ENCODE measurements around the gene PELO. TPM values are rescaled to one million over a fixed set of nuclear protein-coding genes. Genes with fewer than 3 reads are reported as not detected.

Gene PELO
- total RNA-seq, 1 donor from 2014 or later = 82.4 TPM

GRCh38 chr5:52789851-52790250 is 2.1 kb downstream of the PELO start:
- peak overlapping the region; percentile 96 for H3K4me3 Mint-ChIP-seq (ENCODE audit: unreplicated experiment)
- H3K4me1 Mint-ChIP-seq (ENCODE audit: unreplicated experiment) = peaks cover 74% of the 10 kb centered on the region
- H3K9me3 Mint-ChIP-seq (ENCODE audit: unreplicated experiment) = no peaks in the 10 kb centered on the region
- DNase-seq (ENCODE audit: extremely low spot score, unreplicated experiment) = no peak
- H3K27ac Mint-ChIP-seq (ENCODE audit: unreplicated experiment) = peak overlapping the region; percentile 86
- H3K36me3 Mint-ChIP-seq (ENCODE audit: unreplicated experiment) = peaks cover 18% of the 10 kb centered on the region
- no peak for TF ChIP-seq CTCF (IDR thresholded peaks at IDR 0.05)
- H3K27me3 Mint-ChIP-seq (ENCODE audit: unreplicated experiment) = no peaks in the 10 kb centered on the region

- Mint-ChIP-seq H3K4me3 (ENCODE audit: unreplicated experiment) (peak overlapping the region; percentile 96), H3K27me3 (ENCODE audit: unreplicated experiment) (no peaks in the 10 kb centered on the region), H3K27ac (ENCODE audit: unreplicated experiment) (peak overlapping the region; percentile 86), H3K9me3 (ENCODE audit: unreplicated experiment) (no peaks in the 10 kb centered on the region), H3K4me1 (ENCODE audit: unreplicated experiment) (peaks cover 77% of the 10 kb centered on the region), H3K36me3 (ENCODE audit: unreplicated experiment) (peaks cover 18% of the 10 kb centered on the region)
- no peak for TF ChIP-seq CTCF (IDR thresholded peaks at IDR 0.05)
- no peak for DNase-seq (ENCODE audit: extremely low spot score, unreplicated experiment)
Measured at GRCh38 chr5:52791366-52791765, 3.6 kb downstream of the PELO start.

- DNase-seq (ENCODE audit: extremely low spot score, unreplicated experiment) = no peak
- Mint-ChIP-seq H3K36me3 (ENCODE audit: unreplicated experiment) (peaks cover 18% of the 10 kb centered on the region), H3K9me3 (ENCODE audit: unreplicated experiment) (no peaks in the 10 kb centered on the region), H3K27me3 (ENCODE audit: unreplicated experiment) (no peaks in the 10 kb centered on the region), H3K27ac (ENCODE audit: unreplicated experiment) (no peak overlapping the region), H3K4me3 (ENCODE audit: unreplicated experiment) (no peak overlapping the region), H3K4me1 (ENCODE audit: unreplicated experiment) (peaks cover 89% of the 10 kb centered on the region)
- no peak for TF ChIP-seq CTCF (IDR thresholded peaks at IDR 0.05)
Measured at GRCh38 chr5:52794519-52794918, 6.8 kb downstream of the PELO start.

- H3K4me3 Mint-ChIP-seq (ENCODE audit: unreplicated experiment) = no peak overlapping the region
- no peaks in the 10 kb centered on the region for H3K27me3 Mint-ChIP-seq (ENCODE audit: unreplicated experiment)
- peaks cover 80% of the 10 kb centered on the region for H3K4me1 Mint-ChIP-seq (ENCODE audit: unreplicated experiment)
- peaks cover 14% of the 10 kb centered on the region for H3K36me3 Mint-ChIP-seq (ENCODE audit: unreplicated experiment)
- DNase-seq (ENCODE audit: extremely low spot score, unreplicated experiment) = no peak
- H3K27ac Mint-ChIP-seq (ENCODE audit: unreplicated experiment) = no peak overlapping the region
- H3K9me3 Mint-ChIP-seq (ENCODE audit: unreplicated experiment) = no peaks in the 10 kb centered on the region
- no peak for TF ChIP-seq CTCF (IDR thresholded peaks at IDR 0.05)
Measured at GRCh38 chr5:52796031-52796430, 8.3 kb downstream of the PELO start.

- no peak overlapping the region for H3K4me3 Mint-ChIP-seq (ENCODE audit: unreplicated experiment)
- peaks cover 79% of the 10 kb centered on the region for H3K4me1 Mint-ChIP-seq (ENCODE audit: unreplicated experiment)
- DNase-seq (ENCODE audit: extremely low spot score, unreplicated experiment) = no peak
- H3K36me3 Mint-ChIP-seq (ENCODE audit: unreplicated experiment) = peaks cover 18% of the 10 kb centered on the region
- H3K27ac Mint-ChIP-seq (ENCODE audit: unreplicated experiment) = peak overlapping the region; percentile 97
- TF ChIP-seq CTCF (IDR thresholded peaks at IDR 0.05) = no peak
- no peaks in the 10 kb centered on the region for H3K9me3 Mint-ChIP-seq (ENCODE audit: unreplicated experiment)
- H3K27me3 Mint-ChIP-seq (ENCODE audit: unreplicated experiment) = no peaks in the 10 kb centered on the region
Measured at GRCh38 chr5:52796516-52797103, 8.9 kb downstream of the PELO start.
